BLaER1 (cell line): Measurements from ENCODE around the gene C1RL.
"Not testable (repeated sequence)": the region's sequence is repeated elsewhere in the genome, so short reads cannot be mapped to it uniquely, and the experiment has no call there.

ENCODE experiments used
- H3K27ac ChIP-seq: shearing (Covaris generic); formaldehyde crosslinking; 2 replicates; pipeline ENCODE4 v1.8.1; 2022
- H3K27me3 ChIP-seq: shearing (Covaris generic); formaldehyde crosslinking; 2 replicates; pipeline ENCODE4 v1.8.1; 2022
- H3K36me3 ChIP-seq: shearing (Covaris generic); formaldehyde crosslinking; 2 replicates; pipeline ENCODE4 v1.8.1; 2022
- H3K4me1 ChIP-seq: shearing (Covaris generic); formaldehyde crosslinking; 2 replicates; pipeline ENCODE4 v1.8.1; 2022
- H3K4me2 ChIP-seq: shearing (Covaris generic); formaldehyde crosslinking; 2 replicates; pipeline ENCODE4 v1.8.1; 2022
- H3K4me3 ChIP-seq: shearing (Covaris generic); formaldehyde crosslinking; 2 replicates; pipeline ENCODE4 v1.8.1; 2022
- H3K9ac ChIP-seq: shearing (Covaris generic); formaldehyde crosslinking; 2 replicates; pipeline ENCODE4 v1.8.1; 2022
- H3K9me3 ChIP-seq: shearing (Covaris generic); formaldehyde crosslinking; 2 replicates; pipeline ENCODE4 v1.8.1; 2022
- H4K20me1 ChIP-seq: shearing (Covaris generic); formaldehyde crosslinking; 2 replicates; pipeline ENCODE4 v1.8.1; 2022
- Cebpa-rat ChIP-seq: shearing (Covaris generic); IDR thresholded peaks from 2 replicates; pipeline ENCODE4 v1.8.1; 2022

Gene C1RL

DNA sequence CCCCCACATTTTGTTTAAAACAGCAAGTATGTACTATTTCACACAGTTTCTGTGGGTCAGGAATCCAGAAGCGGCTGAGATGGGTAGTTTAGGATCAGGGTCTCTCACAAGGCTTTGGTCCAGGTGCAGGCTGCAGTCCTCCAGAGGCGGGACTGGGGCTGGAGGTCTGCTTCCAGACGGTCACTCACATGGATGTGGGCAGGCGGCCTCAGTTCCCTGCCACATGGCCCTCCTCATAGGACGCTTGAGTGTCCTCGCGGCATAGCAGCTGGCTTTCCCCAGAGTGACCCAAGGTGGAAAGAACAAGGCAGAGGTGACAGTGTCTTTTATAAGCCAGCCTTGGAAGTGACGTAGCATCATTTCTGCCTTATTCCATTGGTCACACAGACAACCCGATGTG lies 7.9 kb upstream of the C1RL start:
- Histone ChIP-seq H3K9ac (no peak overlapping the region), H3K9me3 (no peaks in the 10 kb centered on the region), H3K4me2 (no peak overlapping the region), H3K27me3 (no peaks in the 10 kb centered on the region), H4K20me1 (no peaks in the 10 kb centered on the region), H3K27ac (no peak overlapping the region), H3K4me1 (no peaks in the 10 kb centered on the region), H3K4me3 (no peak overlapping the region), H3K36me3 (no peaks in the 10 kb centered on the region)
- no peak for TF ChIP-seq Cebpa-rat

GRCh38 chr12:7116196-7116595 lies 7.2 kb upstream of the C1RL start:
- no peak overlapping the region for H3K9ac ChIP-seq
- no peak overlapping the region for H3K4me2 ChIP-seq
- no peaks in the 10 kb centered on the region for H3K36me3 ChIP-seq
- H3K27me3 ChIP-seq, result no peaks in the 10 kb centered on the region
- TF ChIP-seq Cebpa-rat, result no peak
- H3K27ac ChIP-seq, result no peak overlapping the region
- H3K4me3 ChIP-seq, result no peak overlapping the region
- no peaks in the 10 kb centered on the region for H3K9me3 ChIP-seq
- H4K20me1 ChIP-seq, result no peaks in the 10 kb centered on the region
- H3K4me1 ChIP-seq, result no peaks in the 10 kb centered on the region

- H4K20me1 ChIP-seq, result no peaks in the 10 kb centered on the region
- no peak overlapping the region for H3K4me2 ChIP-seq
- H3K36me3 ChIP-seq, result no peaks in the 10 kb centered on the region
- no peaks in the 10 kb centered on the region for H3K27me3 ChIP-seq
- H3K9me3 ChIP-seq, result no peaks in the 10 kb centered on the region
- TF ChIP-seq Cebpa-rat, result no peak
- H3K9ac ChIP-seq, result no peak overlapping the region
- no peaks in the 10 kb centered on the region for H3K4me1 ChIP-seq
- H3K27ac ChIP-seq, result no peak overlapping the region
- H3K4me3 ChIP-seq, result no peak overlapping the region
Measured at GRCh38 chr12:7114851-7115250, 5.8 kb upstream of the C1RL start.

DNA sequence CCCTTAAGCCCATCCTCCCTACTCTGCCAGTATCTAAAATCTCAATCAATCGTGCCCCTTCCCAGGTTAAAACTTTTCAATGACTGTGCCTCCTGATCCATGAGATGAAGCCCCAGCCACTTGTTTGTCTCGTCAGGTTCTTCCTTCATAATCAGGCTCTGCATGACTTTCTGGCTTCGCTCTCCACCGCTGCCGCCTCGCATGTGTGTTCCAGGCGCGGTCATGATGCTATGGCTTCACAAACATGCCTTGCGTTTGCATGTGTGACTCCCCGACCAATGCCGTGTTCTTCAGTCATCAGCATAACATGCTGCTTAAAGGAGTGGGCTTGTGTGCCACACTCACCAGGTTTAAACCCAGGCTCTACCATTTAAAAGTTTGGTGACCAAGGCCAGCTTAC lies 5.0 kb upstream of the C1RL start:
- no peak for TF ChIP-seq Cebpa-rat
- peaks cover 6% of the 10 kb centered on the region; the same call in 1 of the 2 replicates for H3K4me1 ChIP-seq
- no peak overlapping the region for H3K4me2 ChIP-seq
- H4K20me1 ChIP-seq, result no peaks in the 10 kb centered on the region
- H3K4me3 ChIP-seq, result no peak overlapping the region
- H3K9ac ChIP-seq, result no peak overlapping the region; the same call in 1 of the 2 replicates
- no peaks in the 10 kb centered on the region for H3K36me3 ChIP-seq
- peak overlapping the region; percentile 8; the same call in 1 of the 2 replicates for H3K27ac ChIP-seq
- H3K9me3 ChIP-seq, result no peaks in the 10 kb centered on the region
- no peaks in the 10 kb centered on the region for H3K27me3 ChIP-seq

DNA sequence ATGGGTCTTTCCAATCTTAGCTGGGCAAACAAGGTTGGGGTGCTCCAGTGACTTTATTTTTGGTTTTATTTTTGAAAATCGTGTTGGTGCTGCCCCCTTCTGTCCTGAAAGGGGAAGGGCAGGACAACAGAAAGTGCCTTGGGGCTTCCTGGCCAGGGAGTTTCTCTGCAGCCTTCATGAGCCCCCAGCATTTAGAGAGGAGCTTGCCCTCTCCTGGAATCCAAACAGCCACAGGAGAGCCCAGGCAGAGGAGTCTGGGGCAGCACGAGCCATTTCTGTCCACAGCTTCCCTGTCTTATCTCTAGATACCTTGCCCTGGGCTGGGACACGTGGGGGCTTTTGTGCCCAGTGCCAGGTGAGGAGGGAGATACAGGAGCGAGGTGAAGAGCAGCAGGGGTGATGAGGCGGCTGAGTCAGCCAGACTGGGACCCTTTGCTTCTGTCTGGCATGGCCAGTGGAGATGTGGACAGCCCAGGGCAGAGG lies 4.4 kb upstream of the C1RL start:
- H3K4me2 ChIP-seq, result no peak overlapping the region
- H3K9ac ChIP-seq, result no peak overlapping the region; the same call in 1 of the 2 replicates

GRCh38 chr12:7112041-7112440 lies 3.0 kb upstream of the C1RL start:
- H3K4me2 ChIP-seq, result no peak overlapping the region
- H3K36me3 ChIP-seq, result no peaks in the 10 kb centered on the region
- no peak overlapping the region for H3K27ac ChIP-seq
- peaks cover 2% of the 10 kb centered on the region; the same call in 1 of the 2 replicates for H3K9me3 ChIP-seq
- no peak overlapping the region for H3K4me3 ChIP-seq
- no peaks in the 10 kb centered on the region for H4K20me1 ChIP-seq
- peaks cover 15% of the 10 kb centered on the region for H3K4me1 ChIP-seq
- H3K9ac ChIP-seq, result no peak overlapping the region
- no peaks in the 10 kb centered on the region for H3K27me3 ChIP-seq
- no peak for TF ChIP-seq Cebpa-rat

More for the DNA sequence above, 4.4 kb upstream of the C1RL start:
- H3K4me3 ChIP-seq, result no peak overlapping the region
- H4K20me1 ChIP-seq, result no peaks in the 10 kb centered on the region
- H3K9me3 ChIP-seq, result no peaks in the 10 kb centered on the region
- H3K27me3 ChIP-seq, result no peaks in the 10 kb centered on the region
- peaks cover 7% of the 10 kb centered on the region; the same call in 1 of the 2 replicates for H3K4me1 ChIP-seq
- H3K27ac ChIP-seq, result peak overlapping the region; percentile 8; the same call in 1 of the 2 replicates
- no peak for TF ChIP-seq Cebpa-rat
- no peaks in the 10 kb centered on the region for H3K36me3 ChIP-seq

DNA sequence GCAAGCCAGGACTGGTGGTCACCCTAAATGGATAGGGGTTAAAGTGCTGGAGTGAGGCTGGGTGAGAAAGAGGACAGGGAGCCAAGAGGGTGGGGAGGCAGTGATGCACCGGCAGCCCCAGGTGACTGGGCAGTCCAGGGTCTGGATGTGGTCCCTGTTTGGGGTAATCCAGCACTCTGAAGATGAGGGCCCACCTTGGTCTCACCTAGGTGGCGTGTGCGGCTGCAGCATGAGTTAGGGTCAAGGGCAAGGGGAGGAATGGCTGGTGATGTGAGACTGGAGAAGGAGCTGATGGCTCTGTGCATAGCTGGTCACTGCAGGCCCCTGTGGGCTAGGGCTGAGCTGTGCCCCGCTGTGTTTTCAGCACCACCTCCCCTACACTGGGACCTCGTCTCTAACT lies 1.6 kb upstream of the C1RL start:
- Histone ChIP-seq H3K4me1 (peaks cover 15% of the 10 kb centered on the region), H3K27ac (no peak overlapping the region), H3K9me3 (peaks cover 16% of the 10 kb centered on the region), H4K20me1 (no peaks in the 10 kb centered on the region), H3K36me3 (no peaks in the 10 kb centered on the region), H3K4me2 (no peak overlapping the region), H3K4me3 (no peak overlapping the region), H3K9ac (no peak overlapping the region), H3K27me3 (no peaks in the 10 kb centered on the region)
- TF ChIP-seq Cebpa-rat, result no peak

GRCh38 chr12:7109572-7109920 lies 532 bp upstream of the C1RL start:
- no peak overlapping the region for H3K27ac ChIP-seq
- no peaks in the 10 kb centered on the region for H3K27me3 ChIP-seq
- peaks cover 8% of the 10 kb centered on the region; the same call in 1 of the 2 replicates for H3K36me3 ChIP-seq
- no peaks in the 10 kb centered on the region for H4K20me1 ChIP-seq
- no peak for TF ChIP-seq Cebpa-rat
- no peak overlapping the region for H3K4me3 ChIP-seq
- peaks cover 15% of the 10 kb centered on the region for H3K4me1 ChIP-seq
- H3K4me2 ChIP-seq, result peak overlapping the region; percentile 85
- H3K9me3 ChIP-seq, result peaks cover 24% of the 10 kb centered on the region
- H3K9ac ChIP-seq, result 0 out of 2 replicates have a peak overlapping the region, but pooled peaks have one; percentile 80

- H3K9ac ChIP-seq, result peak overlapping the region; percentile 80
- no peaks in the 10 kb centered on the region for H3K27me3 ChIP-seq
- peaks cover 15% of the 10 kb centered on the region for H3K36me3 ChIP-seq
- no peak for TF ChIP-seq Cebpa-rat
- H3K4me1 ChIP-seq, result peaks cover 15% of the 10 kb centered on the region
- peak overlapping the region; percentile 68 for H3K4me3 ChIP-seq
- H3K4me2 ChIP-seq, result peak overlapping the region; percentile 85
- peak overlapping the region; percentile 79 for H3K27ac ChIP-seq
- peaks cover 24% of the 10 kb centered on the region for H3K9me3 ChIP-seq
- no peaks in the 10 kb centered on the region for H4K20me1 ChIP-seq
Measured at GRCh38 chr12:7108003-7108795, 815 bp downstream of the C1RL start.

GRCh38 chr12:7107636-7108002 lies 1.4 kb downstream of the C1RL start:
- H3K4me3 ChIP-seq, result peak overlapping the region; percentile 68
- H3K9ac ChIP-seq, result no peak overlapping the region; the same call in 1 of the 2 replicates
- H4K20me1 ChIP-seq, result no peaks in the 10 kb centered on the region
- peaks cover 24% of the 10 kb centered on the region for H3K9me3 ChIP-seq
- peaks cover 15% of the 10 kb centered on the region for H3K4me1 ChIP-seq
- peaks cover 15% of the 10 kb centered on the region for H3K36me3 ChIP-seq
- H3K27me3 ChIP-seq, result no peaks in the 10 kb centered on the region
- H3K27ac ChIP-seq, result peak overlapping the region; percentile 79; the same call in 1 of the 2 replicates
- TF ChIP-seq Cebpa-rat, result no peak
- peak overlapping the region; percentile 85 for H3K4me2 ChIP-seq

DNA sequence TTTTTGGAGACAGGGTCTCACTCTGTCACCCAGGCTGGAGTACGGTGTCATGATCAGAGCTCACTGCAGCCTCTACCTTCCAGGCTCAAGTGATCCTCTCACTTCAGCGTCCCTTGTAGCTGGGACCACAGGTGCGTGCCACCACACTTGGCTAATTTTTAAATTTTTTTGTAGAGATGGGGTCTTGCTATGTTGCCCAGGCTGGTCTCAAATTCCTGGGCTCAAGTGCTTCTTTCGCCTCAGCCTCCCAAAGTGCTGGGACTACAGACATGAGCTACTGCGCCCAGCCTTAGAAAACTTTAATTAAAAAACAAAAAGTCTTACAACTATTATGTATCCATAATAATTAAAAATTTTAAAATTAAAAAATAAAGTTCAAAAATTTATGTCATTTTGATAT lies 1.8 kb downstream of the C1RL start:
- not testable (repeated sequence) for H3K27ac ChIP-seq, H4K20me1 ChIP-seq, H3K4me3 ChIP-seq

More for the DNA sequence above, 1.8 kb downstream of the C1RL start:
- H3K9ac ChIP-seq, H3K4me2 ChIP-seq, H3K27me3 ChIP-seq: not testable (repeated sequence)
- peaks cover 24% of the 10 kb centered on the region for H3K9me3 ChIP-seq
- peaks cover 15% of the 10 kb centered on the region for H3K4me1 ChIP-seq
- H3K36me3 ChIP-seq, result peaks cover 15% of the 10 kb centered on the region
